ENCODE results near the gene ACER3. TPM values are rescaled to one million over a fixed set of nuclear protein-coding genes. Genes with fewer than 3 reads are reported as not detected.

Gene ACER3
- total RNA-seq, 4 donors from 2014 or later: 1.1 to 3.4 (median 2.6) TPM

GRCh38 chr11:76974179-76974891, 113.6 kb downstream of the ACER3 start:
- intact Hi-C loops (cut with DNase I; ENCODE audit: low total_unique reads): no loop called here
- TF ChIP-seq CTCF (IDR thresholded peaks at IDR 0.05 in 4 of 5, conservative IDR thresholded peaks at IDR 0.05 in 1 of 5): no peak
- no peak for TF ChIP-seq POLR2A (IDR thresholded peaks at IDR 0.05)
- Histone ChIP-seq H3K27me3 (no peaks in the 10 kb centered on the region), H3K27ac (no peak overlapping the region), H3K4me3 (no peak overlapping the region), H3K9me3 (no peaks in the 10 kb centered on the region), H3K36me3 (no peaks in the 10 kb centered on the region), H3K4me1 (no peaks in the 10 kb centered on the region)
- DNase-seq (no peak), ATAC-seq (no peak)
- in situ Hi-C loops (cut with MboI; ENCODE audit: low sequenced_read_pairs in 4 of 4): no loop called here

- no peak for TF ChIP-seq CTCF (IDR thresholded peaks at IDR 0.05 in 4 of 5, conservative IDR thresholded peaks at IDR 0.05 in 1 of 5)
- no peak for TF ChIP-seq POLR2A (IDR thresholded peaks at IDR 0.05)
- DNase-seq (no peak), ATAC-seq (no peak)
- intact Hi-C loops (cut with DNase I; ENCODE audit: low total_unique reads) (no loop called here), in situ Hi-C loops (cut with MboI; ENCODE audit: low sequenced_read_pairs in 4 of 4) (no loop called here)
- Histone ChIP-seq H3K9me3 (no peaks in the 10 kb centered on the region), H3K36me3 (no peaks in the 10 kb centered on the region), H3K27me3 (no peaks in the 10 kb centered on the region), H3K4me3 (no peak overlapping the region), H3K4me1 (no peaks in the 10 kb centered on the region), H3K27ac (no peak overlapping the region)
Observed at GRCh38 chr11:76975513-76975912, 114.8 kb downstream of the ACER3 start.

DNA sequence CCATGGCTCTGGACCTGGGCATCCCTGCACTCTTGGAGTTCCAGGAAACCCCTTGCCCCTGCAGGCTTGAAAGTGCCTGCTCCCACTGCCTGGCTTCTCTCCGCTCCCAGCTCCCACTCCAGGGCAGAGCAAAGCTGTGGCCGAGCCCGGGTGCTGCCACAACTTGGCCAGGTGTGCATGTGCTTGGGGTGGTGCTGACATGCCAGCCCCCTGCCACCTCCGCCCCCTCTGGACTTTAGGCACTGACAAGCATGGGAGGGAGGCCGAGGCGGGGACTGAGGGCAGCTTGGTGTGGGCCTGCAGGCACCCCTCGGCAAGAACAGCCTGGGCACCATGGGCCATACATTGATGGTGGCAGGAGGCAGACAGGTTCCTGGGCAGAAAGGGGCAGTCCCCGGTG, 117.1 kb downstream of the ACER3 start:
- TF ChIP-seq CTCF (IDR thresholded peaks at IDR 0.05 in 4 of 5, conservative IDR thresholded peaks at IDR 0.05 in 1 of 5) (no peak), POLR2A (IDR thresholded peaks at IDR 0.05) (no peak)
- H3K9me3 ChIP-seq: no peaks in the 10 kb centered on the region
- H3K4me1 ChIP-seq: no peaks in the 10 kb centered on the region
- no peaks in the 10 kb centered on the region for H3K27me3 ChIP-seq
- intact Hi-C loops (cut with DNase I; ENCODE audit: low total_unique reads): no loop called here
- H3K27ac ChIP-seq: no peak overlapping the region
- DNase-seq (no peak), ATAC-seq (no peak)
- no peaks in the 10 kb centered on the region for H3K36me3 ChIP-seq
- in situ Hi-C loops (cut with MboI; ENCODE audit: low sequenced_read_pairs in 4 of 4): no loop called here
- no peak overlapping the region for H3K4me3 ChIP-seq

- H3K27ac ChIP-seq: no peak overlapping the region
Observed at GRCh38 chr11:76978239-76978638, 117.5 kb downstream of the ACER3 start.

More at GRCh38 chr11:76978239-76978638, 117.5 kb downstream of the ACER3 start:
- in situ Hi-C loops (cut with MboI; ENCODE audit: low sequenced_read_pairs in 4 of 4) (no loop called here), intact Hi-C loops (cut with DNase I; ENCODE audit: low total_unique reads) (no loop called here)
- TF ChIP-seq CTCF (IDR thresholded peaks at IDR 0.05 in 4 of 5, conservative IDR thresholded peaks at IDR 0.05 in 1 of 5) (no peak), POLR2A (IDR thresholded peaks at IDR 0.05) (no peak)
- H3K4me3 ChIP-seq: no peak overlapping the region
- H3K27me3 ChIP-seq: no peaks in the 10 kb centered on the region
- no peak for ATAC-seq
- DNase-seq: no peak
- no peaks in the 10 kb centered on the region for H3K4me1 ChIP-seq
- no peaks in the 10 kb centered on the region for H3K9me3 ChIP-seq
- no peaks in the 10 kb centered on the region for H3K36me3 ChIP-seq
